GM19193 (cell line): ENCODE data around the gene LRRC8C.

Source experiments
- POLR2A ChIP-seq: IDR thresholded peaks from 4 replicates; pipeline ENCODE4 v1.6.1; 2011; ENCODE audit not compliant: insufficient read depth, insufficient read length; ENCODE audit errors: extremely low read depth

The LRRC8C gene

DNA sequence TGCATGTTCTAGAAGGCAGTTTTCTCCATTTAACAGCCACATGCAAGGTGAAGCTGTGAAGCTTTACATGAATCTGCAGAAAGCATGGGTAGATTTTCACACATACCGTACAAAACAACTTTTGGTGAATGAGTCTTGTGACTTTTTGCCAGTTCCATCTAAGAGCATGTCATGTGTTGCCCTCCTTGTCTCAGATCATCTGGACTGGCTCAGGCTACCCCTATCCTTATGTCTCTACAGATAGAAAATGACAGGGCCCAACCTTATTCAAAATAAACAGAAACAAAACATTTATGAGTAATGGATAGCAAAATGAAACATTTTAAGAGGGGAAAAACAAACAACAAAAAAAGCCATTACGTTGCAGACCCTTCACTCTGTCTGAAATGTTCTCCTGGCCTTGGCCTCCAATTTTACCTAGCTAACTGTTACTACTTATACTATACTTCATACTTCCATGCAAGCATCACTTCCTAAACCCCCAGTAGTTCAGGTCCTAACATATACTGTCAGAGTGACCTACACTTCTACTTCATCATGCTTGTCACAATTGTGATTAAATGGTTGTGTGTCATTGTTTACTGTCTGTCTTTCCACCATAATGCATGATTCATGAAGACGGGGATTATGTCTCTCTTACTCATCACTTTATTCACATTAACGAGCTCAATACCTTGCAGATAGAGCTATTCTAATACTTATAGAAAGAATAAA lies 39.0 kb downstream of the LRRC8C start:
- TF ChIP-seq POLR2A = no peak

DNA sequence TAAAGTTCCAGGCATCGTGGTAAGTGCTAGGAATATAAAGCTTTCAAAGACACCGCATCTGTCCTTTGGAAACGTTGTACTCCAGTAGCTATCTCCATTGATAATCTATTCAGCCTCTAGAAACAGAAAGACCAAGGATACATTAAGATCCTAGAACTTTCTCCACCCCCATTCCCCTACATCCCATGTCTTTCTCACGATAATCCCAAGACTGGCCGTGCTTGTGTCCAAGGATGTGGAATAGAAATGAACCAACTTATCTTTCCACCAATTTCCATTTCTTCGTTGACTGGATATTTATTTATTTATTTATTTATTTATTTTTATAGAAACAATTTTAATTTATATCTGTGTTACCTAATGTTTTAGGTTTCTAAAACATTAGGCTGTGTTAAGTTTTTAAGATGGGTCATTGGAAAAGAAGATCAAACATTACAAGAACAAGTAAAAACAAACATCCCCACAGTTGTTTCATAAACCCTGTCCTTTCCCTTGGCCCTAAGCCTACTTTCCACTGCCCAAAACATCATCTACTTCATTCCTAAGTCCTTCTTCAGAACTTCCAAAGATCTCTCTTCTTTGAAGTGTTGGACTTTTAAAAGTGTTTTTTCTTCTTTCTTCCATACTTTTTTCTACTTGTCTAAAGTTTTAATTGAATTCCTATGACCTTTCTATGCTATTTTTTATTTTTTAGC lies 39.7 kb downstream of the LRRC8C start:
- no peak for TF ChIP-seq POLR2A

DNA sequence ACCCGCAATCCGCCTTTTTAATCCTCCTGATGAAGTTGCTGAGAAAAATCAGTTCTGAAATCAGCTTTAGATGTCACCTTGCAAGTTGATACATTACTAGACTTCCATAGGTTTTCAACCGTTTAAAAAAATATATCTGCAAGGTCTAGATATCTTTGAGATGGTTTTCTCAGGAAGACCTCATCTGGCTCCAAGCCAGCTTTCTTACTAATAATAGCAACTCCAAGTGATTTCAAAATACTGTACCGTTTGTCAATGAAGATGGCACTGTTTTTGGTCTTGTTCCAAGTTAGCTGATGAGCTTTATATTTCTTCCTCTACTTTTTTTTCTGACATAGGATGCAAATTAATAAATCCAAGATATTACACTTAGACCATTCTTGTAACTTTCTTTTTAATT lies 40.3 kb downstream of the LRRC8C start:
- no peak for TF ChIP-seq POLR2A

DNA sequence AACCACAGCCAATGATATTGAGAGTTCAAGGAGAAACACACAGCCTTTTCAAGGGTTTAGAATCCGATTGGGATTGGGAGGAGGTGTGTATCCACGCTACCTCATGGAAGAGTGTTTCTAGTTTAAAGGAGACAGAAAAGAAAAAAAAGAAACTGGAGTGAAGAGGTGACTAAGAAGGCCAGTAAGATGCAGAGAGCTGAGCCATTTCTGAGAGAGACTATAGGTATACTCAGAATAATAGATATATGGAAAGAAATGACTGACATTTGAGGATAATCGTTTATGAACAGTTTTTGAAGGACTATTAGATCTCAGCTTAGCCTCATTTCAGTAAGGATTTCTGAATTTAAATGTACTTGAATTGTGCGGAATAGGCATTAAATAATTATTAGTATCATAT lies 42.8 kb downstream of the LRRC8C start:
- no peak for TF ChIP-seq POLR2A

DNA sequence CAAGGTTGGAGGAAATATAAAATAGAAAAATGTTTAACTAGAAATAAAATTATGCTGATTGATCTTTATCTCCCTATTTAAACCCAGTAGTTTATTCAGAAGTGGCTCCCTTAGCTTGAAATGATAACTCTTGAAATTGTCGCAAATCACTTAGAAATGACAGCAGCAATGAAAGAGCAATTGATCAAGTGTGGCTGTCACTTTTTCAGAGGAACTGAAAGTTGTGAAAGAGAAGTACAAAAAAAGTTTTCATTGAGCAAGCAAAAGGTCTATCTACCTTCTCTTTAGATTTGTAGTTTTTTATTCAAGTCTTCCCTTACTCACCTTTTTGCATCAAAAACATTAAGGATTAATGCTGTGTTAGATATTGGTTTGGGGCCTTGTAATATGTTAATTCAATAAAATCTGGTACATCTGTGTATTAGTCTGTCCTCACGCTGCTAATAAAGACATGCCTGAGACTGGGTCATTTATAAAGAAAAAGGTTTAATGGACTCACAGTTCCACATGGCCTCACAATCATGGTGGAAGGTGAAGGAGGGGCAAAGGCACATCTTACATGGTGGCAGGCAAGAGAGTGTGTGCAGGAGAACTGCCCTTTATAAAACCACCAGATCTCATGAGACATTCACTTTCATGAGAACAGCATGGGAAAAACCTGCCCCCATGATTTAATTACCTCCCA lies 48.3 kb downstream of the LRRC8C start:
- TF ChIP-seq POLR2A = no peak

DNA sequence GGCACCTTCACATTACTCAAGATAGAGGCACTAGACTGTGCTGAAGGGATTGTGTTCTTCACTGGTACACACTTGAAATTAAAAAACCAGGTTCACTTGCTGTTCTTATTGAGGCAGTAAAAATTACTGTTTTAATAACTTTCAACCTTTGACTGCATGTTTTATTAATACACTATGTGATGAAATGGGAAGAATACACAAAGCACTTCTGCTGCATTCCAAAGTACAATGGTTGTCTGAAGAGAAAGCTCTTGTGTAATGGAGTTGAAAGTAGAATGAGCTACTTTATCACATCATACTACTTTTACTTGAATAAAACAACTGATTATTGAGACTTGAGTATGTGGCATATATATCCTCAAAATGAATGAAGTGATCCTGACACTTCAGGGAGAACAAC lies 49.7 kb downstream of the LRRC8C start:
- no peak for TF ChIP-seq POLR2A

DNA sequence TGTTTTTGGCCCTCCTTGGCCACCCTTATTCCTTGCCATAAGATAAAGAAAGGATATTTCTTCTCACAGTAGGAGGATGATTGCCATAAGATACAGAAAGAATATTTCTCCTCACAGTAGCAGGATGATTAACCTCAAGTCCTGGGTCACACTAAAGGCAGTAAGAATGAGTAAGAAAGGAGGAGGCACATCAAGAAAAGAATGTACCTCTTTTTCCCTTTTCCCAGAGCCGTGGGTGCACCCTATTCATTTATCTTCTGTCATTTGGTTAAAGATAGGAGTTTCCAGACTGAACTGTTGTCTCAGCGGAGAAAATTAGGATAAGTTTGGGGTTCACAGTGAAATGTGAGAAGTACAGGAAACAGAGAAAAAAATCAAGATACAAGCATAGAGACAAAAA lies 52.5 kb downstream of the LRRC8C start:
- no peak for TF ChIP-seq POLR2A

DNA sequence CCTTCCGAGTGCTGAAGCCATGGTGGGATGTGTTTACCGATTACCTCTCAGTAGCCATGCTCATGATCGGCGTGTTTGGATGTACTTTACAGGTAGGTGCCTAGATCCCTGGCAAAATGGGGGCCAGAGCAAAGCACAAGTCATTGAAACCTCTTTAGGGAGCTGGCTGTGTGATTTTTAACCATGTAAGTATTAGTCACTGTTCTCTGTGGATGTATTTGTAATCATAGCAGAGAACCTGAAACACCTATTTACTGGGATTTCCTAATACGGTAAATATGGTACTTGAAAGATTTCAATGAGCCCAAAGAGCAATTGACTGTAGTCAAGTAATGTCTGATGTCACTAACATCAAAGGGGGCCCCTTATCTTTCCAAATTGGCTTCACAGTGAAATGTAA lies 53.6 kb downstream of the LRRC8C start:
- TF ChIP-seq POLR2A = no peak

DNA sequence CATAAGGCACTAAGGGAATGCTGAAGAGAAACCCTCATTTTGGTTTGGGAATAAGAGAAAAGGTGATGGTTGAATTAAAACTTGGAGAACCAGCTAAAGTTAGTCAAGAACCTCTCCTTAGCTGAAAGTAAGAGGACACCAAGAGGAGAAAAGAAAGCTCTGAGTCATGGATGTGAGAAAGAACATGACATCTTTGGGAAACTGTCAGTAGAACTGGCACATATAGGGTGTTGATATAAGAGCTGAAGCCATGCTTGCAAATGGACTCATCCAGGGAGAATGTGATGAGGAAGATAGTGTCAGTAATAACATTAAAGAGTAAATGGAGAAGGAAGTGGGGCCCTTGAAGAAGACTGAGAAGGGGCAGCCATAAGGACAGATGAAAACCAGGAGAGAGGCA lies 54.3 kb downstream of the LRRC8C start:
- TF ChIP-seq POLR2A = no peak

DNA sequence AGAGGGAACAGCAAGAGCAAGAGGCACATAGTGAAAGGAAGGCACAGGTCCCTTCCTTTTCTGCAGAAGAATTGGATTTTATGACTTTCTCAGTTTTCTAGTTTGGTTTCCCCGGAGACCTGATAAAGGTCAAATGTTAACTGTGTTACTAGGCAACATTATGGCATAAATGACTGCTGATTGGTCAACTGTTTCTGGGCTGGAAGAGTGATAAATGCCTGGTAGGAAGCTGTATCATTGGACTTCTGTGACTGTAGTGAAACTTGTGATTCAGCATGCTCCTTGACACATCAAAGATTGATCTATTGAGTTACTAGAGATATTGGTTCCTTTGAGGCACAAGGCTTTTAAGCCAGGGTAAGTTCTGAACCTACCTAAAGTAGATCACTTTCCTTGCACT lies 55.7 kb downstream of the LRRC8C start:
- no peak for TF ChIP-seq POLR2A

DNA sequence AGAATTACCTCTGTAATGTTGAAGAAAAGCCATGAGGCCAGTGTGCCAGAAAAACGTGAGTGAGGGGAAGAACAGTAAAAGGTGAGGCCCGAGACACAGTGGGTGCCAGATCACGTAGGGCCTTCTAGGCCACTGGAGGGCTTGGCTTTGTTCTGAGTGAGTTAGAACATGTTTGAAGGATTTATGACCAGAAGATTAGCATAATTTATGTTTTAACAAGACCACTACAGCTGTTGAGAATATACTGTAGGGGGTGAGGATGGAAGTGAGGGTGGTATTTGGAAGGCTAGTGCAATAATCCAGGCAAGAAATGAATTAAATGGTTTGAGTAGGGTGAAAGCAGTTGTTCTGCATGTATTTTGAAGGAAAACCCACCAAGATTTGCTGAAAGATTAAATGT lies 56.3 kb downstream of the LRRC8C start:
- TF ChIP-seq POLR2A = no peak

DNA sequence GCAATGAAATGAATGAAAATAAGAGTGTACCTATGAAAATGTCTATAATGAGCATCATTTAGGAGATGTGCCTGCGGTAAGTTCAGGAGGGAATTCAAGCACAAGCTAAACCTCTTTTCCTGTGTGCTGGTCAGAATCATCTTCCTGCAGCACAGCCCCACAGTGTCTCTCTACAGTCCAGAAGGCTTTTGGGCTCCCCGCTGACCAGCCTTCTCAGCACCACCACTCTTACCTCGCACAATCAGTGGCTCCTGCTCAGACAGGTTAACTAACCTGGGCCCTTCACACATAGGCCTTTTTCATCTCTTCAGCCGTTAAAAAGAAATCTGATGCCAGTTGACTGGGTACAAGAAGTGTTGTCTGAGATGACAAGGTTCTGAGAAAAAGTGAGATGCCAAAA lies 57.7 kb downstream of the LRRC8C start:
- no peak for TF ChIP-seq POLR2A

DNA sequence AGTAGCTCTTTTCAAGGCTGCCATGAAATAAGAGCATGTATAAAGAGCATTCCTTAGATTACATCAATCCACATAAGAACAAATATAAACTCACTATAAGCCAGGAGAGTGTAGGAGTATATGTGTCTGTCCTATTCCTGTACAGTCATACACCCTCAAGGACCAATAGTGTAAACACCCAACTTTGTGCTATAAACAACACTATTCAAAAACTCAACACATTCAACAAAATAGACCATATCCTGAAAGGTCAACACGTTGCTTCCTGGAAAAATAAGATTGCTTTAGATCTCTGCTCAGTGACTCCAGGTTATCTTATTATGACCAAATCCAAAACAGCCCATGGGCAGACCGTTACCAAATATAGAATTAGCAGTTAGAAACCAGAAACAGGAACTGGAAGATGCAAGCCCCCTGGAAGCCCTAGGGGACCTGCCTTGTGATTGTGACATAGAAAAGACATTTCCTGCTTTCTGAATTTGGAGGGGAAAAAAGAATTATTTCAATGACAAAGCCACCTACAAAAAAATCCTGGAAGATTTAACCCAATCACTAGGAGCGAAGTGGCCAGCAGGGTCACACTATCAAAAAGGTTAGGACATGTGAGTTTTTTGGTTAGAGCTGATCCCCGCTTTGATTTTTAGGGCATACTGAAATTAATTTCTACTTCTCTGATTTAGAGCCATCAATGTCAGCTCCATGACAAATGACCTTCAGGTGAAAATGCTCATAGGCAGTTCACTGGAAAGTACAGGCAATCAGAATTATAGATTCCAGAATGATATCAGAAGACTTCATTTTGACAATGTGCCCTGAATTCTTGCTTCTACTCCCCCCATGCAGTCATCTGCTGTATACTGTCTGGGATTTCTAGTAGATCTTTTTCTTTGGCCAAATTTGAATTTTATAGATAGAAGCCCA lies 59.9 kb downstream of the LRRC8C start:
- no peak for TF ChIP-seq POLR2A

DNA sequence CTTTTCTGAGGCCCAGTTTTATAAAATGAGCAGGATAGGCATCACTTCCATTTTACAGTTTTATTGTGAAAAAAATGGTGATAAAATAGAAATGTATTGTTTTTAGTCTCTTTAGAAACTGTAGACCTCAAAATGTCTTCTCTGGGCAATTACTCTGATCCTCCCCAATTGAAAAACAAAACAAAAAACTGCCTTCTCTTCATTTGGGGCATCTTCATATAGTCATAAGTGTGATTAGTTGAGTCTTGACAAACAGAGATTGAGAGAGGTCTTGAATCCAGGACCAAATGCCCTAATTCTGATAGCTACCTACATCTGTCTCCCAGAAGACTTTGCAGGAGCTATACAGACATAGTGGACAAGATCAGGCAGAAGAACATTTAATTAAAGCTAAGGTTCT lies 62.9 kb downstream of the LRRC8C start:
- no peak for TF ChIP-seq POLR2A

DNA sequence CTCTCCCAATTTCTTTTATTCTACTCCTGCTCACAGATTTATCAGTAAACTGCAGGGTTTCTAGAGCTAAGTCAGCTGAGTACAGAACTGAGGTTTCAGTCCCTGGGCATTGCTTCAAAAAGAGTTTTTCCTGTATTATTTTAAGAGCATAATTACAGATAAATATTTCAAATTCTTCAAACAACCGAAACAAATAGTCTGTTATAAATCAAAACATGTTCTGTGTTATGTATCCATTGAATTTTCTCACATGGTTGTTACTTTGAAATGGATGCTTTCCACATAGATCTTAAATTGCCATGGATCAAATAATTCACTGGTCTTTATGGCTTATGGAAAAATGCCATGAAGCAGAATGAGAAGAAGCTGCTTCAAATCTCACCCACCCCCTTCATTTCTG lies 64.5 kb downstream of the LRRC8C start:
- TF ChIP-seq POLR2A = no peak

DNA sequence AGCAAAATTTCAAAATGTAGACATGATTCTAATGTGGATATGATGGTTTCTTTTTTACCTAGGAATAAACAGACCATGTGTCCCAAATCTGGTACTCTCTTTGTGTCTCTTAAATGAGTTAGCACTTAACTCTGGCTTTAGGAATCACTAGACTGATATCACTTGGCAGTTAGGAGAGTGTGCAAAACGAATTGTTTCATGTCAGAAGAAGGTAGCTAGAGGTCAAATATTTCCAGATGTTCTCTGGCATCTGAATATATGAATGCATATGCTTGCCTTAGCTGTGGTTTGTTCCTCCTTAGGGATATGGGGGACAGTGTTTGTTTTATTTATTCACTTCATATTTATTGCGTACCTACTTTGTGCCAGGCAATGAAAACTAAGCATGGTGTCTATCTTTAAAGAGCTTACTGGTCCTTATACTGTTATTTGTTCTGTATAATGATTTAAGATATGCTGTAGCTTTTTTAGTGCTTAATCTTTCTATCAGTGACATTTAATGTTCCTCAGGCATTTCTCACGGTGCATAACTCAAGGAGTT lies 65.2 kb downstream of the LRRC8C start:
- TF ChIP-seq POLR2A = no peak

DNA sequence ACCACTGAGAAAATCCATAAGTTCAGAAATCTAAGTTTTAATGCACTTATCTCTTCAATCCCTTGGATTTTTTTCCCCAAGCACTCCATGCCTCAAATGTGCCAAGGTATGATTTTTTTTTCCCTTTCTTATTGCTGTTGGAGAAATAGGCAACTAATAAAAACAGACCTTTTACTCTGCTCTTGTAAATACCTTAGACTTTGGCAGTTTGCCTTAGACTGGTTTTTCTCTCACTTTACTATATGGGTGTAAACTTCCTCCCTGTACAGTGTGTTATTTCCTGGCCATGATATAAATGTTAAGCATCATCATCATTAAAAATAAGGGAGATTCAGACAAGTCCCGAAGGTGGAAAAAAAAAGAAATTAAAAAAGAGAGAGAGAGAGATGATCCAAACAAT lies 65.7 kb downstream of the LRRC8C start:
- no peak for TF ChIP-seq POLR2A
